Measurements from ENCODE around the gene TLR2.

DNA sequence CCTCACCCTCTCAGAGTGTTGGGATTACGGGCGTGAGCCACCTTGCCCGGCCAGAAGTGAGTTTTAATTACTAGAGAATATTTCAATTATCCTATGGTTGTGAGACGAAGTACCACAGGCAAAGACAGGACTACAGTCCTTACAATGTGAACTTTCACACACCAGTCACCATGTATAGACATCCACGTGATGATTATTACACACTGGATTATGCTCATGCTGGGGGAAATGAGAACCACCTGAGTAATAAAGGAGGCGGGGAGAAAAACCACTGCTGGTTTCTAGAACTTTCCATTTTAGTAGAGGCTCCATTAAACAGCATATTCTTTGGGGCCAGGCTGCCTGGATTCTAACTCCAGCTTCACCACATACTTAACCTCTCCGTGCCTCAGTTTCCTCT lies 42.5 kb upstream of the TLR2 start:
- TF ChIP-seq, protein P1, sequence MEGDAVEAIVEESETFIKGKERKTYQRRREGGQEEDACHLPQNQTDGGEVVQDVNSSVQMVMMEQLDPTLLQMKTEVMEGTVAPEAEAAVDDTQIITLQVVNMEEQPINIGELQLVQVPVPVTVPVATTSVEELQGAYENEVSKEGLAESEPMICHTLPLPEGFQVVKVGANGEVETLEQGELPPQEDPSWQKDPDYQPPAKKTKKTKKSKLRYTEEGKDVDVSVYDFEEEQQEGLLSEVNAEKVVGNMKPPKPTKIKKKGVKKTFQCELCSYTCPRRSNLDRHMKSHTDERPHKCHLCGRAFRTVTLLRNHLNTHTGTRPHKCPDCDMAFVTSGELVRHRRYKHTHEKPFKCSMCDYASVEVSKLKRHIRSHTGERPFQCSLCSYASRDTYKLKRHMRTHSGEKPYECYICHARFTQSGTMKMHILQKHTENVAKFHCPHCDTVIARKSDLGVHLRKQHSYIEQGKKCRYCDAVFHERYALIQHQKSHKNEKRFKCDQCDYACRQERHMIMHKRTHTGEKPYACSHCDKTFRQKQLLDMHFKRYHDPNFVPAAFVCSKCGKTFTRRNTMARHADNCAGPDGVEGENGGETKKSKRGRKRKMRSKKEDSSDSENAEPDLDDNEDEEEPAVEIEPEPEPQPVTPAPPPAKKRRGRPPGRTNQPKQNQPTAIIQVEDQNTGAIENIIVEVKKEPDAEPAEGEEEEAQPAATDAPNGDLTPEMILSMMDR (conservative IDR thresholded peaks at IDR 0.05; ENCODE audit: low read length) = no peak
- no peak for TF ChIP-seq EZH2phosphoT487 (IDR thresholded peaks at IDR 0.05; ENCODE audit: borderline replicate concordance)

Measured in Loucy (cell line).